GM21825 (cell line): ENCODE data around the gene RPS19BP1.
A peak's percentile ranks its signal among the peaks of the same experiment; 100 is the strongest.

ENCODE experiments used
- ATAC-seq: cut with Tn5 transposase; IDR thresholded peaks from one replicate; pipeline ENCODE4 v1.9.1; 2021; ENCODE audit warnings: mild to moderate bottlenecking, moderate library complexity; ENCODE audit not compliant: unreplicated experiment

RPS19BP1 gene

GRCh38 chr22:39532215-39533073 is at the start of gene RPS19BP1:
TSS of gene RPS19BP1 (minus strand) at chr22:39532748. CDS start at chr22:39532738, 10 bp downstream.
- peak; percentile 58 for ATAC-seq

- ATAC-seq = no peak
These were observed 48.8 kb upstream of the RPS19BP1 start for GRCh38 chr22:39581303-39581702.

GRCh38 chr22:39580795-39581194 is 48.2 kb upstream of the RPS19BP1 start:
- no peak for ATAC-seq

GRCh38 chr22:39580006-39580441 is 47.5 kb upstream of the RPS19BP1 start:
- ATAC-seq = no peak

GRCh38 chr22:39577900-39578299 is 45.4 kb upstream of the RPS19BP1 start:
- ATAC-seq = no peak

GRCh38 chr22:39577366-39577765 is 44.8 kb upstream of the RPS19BP1 start:
- ATAC-seq = no peak

GRCh38 chr22:39576027-39576426 is 43.5 kb upstream of the RPS19BP1 start:
- ATAC-seq = no peak

GRCh38 chr22:39575552-39575825 is 42.9 kb upstream of the RPS19BP1 start:
- ATAC-seq = no peak

- no peak for ATAC-seq
These were observed 42.4 kb upstream of the RPS19BP1 start for GRCh38 chr22:39574779-39575551.

GRCh38 chr22:39571538-39571937 is 39.0 kb upstream of the RPS19BP1 start:
- no peak for ATAC-seq

- ATAC-seq = no peak
These were observed 38.1 kb upstream of the RPS19BP1 start, which contains the start of gene CACNA1I for GRCh38 chr22:39570665-39571064. TSS of gene CACNA1I (plus strand) at chr22:39570753. CDS start at chr22:39570753, 0 bp downstream.

GRCh38 chr22:39570226-39570625 is 37.7 kb upstream of the RPS19BP1 start:
- ATAC-seq = no peak

GRCh38 chr22:39569066-39569465 is 36.5 kb upstream of the RPS19BP1 start:
- no peak for ATAC-seq

- ATAC-seq = no peak
These were observed 35.9 kb upstream of the RPS19BP1 start for GRCh38 chr22:39568278-39568981.

- ATAC-seq = no peak
These were observed 34.8 kb upstream of the RPS19BP1 start for GRCh38 chr22:39567135-39567946.

GRCh38 chr22:39565414-39565944 is 32.9 kb upstream of the RPS19BP1 start:
- no peak for ATAC-seq

GRCh38 chr22:39563571-39564428 is 31.3 kb upstream of the RPS19BP1 start:
- ATAC-seq = no peak

- ATAC-seq = no peak
These were observed 30.4 kb upstream of the RPS19BP1 start for GRCh38 chr22:39562839-39563489.

- no peak for ATAC-seq
These were observed 27.6 kb upstream of the RPS19BP1 start for GRCh38 chr22:39560127-39560526.
